Kidney epithelial cell (primary cell): ENCODE measurements around the gene SEZ6L2. TPM values are rescaled to one million over a fixed set of nuclear protein-coding genes. Genes with fewer than 3 reads are reported as not detected.
"Not testable (repeated sequence)": the region's sequence is repeated elsewhere in the genome, so short reads cannot be mapped to it uniquely, and the experiment has no call there.

Experiments used
- DNase-seq: peaks from one replicate; pipeline ENCODE4 v3.0.0-alpha.2; 2010; ENCODE audit warnings: low read depth
- H3K27me3 ChIP-seq: 2 replicates; pipeline ENCODE4 v1.6.0; 2011; ENCODE audit warnings: low read length; ENCODE audit not compliant: control insufficient read depth, insufficient read depth
- H3K36me3 ChIP-seq: 2 replicates; pipeline ENCODE4 v1.5.1; 2011; ENCODE audit warnings: low read length; ENCODE audit not compliant: control insufficient read depth, insufficient read depth
- H3K4me3 ChIP-seq: 2 replicates; pipeline ENCODE4 v1.5.1; 2011; ENCODE audit warnings: low read depth, mild to moderate bottlenecking, control low read depth, low read length
- CTCF ChIP-seq: IDR thresholded peaks from 2 replicates; pipeline ENCODE4 v1.5.1; 2011; ENCODE audit warnings: mild to moderate bottlenecking, moderate library complexity, low read length, control low read depth, inconsistent platforms; ENCODE audit not compliant: insufficient read depth, poor library complexity, severe bottlenecking
- total RNA-seq: library from RNA; depleted of rRNA; stranded (reverse); fragments of >200 nt; gene quantifications from 2 replicates; pipeline ENCODE4 v1.2.3, GENCODE V29; 2015

SEZ6L2 gene
- total RNA-seq, 1 donor from 2014 or later, result 26.2 TPM

GRCh38 chr16:29876217-29876593 is 23.1 kb downstream of the SEZ6L2 start:
- H3K36me3 ChIP-seq, result no peaks in the 10 kb centered on the region

GRCh38 chr16:29875206-29875605 is 24.1 kb downstream of the SEZ6L2 start:
- no peaks in the 10 kb centered on the region for H3K36me3 ChIP-seq
- no peak for DNase-seq
- H3K4me3 ChIP-seq, result no peak overlapping the region
- peaks cover 26% of the 10 kb centered on the region for H3K27me3 ChIP-seq
- no peak for TF ChIP-seq CTCF

More at GRCh38 chr16:29876217-29876593, 23.1 kb downstream of the SEZ6L2 start:
- DNase-seq, result no peak
- H3K4me3 ChIP-seq, result no peak overlapping the region
- no peak for TF ChIP-seq CTCF
- H3K27me3 ChIP-seq, result peaks cover 26% of the 10 kb centered on the region

- Histone ChIP-seq H3K36me3 (no peaks in the 10 kb centered on the region), H3K27me3 (peaks cover 26% of the 10 kb centered on the region), H3K4me3 (no peak overlapping the region)
- no peak for TF ChIP-seq CTCF
- DNase-seq, result no peak
Observed at GRCh38 chr16:29873319-29873718, 26.0 kb downstream of the SEZ6L2 start.

GRCh38 chr16:29871822-29872546 is 27.4 kb downstream of the SEZ6L2 start:
- H3K36me3 ChIP-seq, result no peaks in the 10 kb centered on the region
- no peak overlapping the region for H3K4me3 ChIP-seq
- DNase-seq, result no peak
- TF ChIP-seq CTCF, result no peak
- peaks cover 15% of the 10 kb centered on the region for H3K27me3 ChIP-seq

- not testable (repeated sequence) for DNase-seq, H3K27me3 ChIP-seq, H3K36me3 ChIP-seq, H3K4me3 ChIP-seq
Observed at GRCh38 chr16:29869067-29869466, 30.3 kb downstream of the SEZ6L2 start.

GRCh38 chr16:29868396-29869009 is 30.8 kb downstream of the SEZ6L2 start:
- no peak for DNase-seq
- TF ChIP-seq CTCF, result no peak
- Histone ChIP-seq H3K4me3 (no peak overlapping the region), H3K27me3 (no peaks in the 10 kb centered on the region), H3K36me3 (no peaks in the 10 kb centered on the region)
